OCI-LY1 (cell line): ENCODE measurements around the gene CREB5.
A peak's percentile ranks its signal among the peaks of the same experiment; 100 is the strongest.

ENCODE experiments used
- H2AFZ ChIP-seq: fragments of 200-600 bp; sonication (generic), shearing (Covaris generic); 2 replicates; pipeline ENCODE4 v1.6.0; 2014; ENCODE audit warnings: antibody characterized with exemption, mild to moderate bottlenecking, low read length
- H3F3A ChIP-seq: fragments of 200-600 bp; sonication (generic), shearing (Covaris generic); 2 replicates; pipeline ENCODE4 v1.6.0; 2014; ENCODE audit warnings: mild to moderate bottlenecking, antibody characterized with exemption, low read length, moderate library complexity; ENCODE audit not compliant: insufficient read depth
- H3K27ac ChIP-seq: fragments of 200-600 bp; sonication (generic); 2 replicates; pipeline ENCODE4 v1.5.1; 2014; ENCODE audit warnings: low read length, mixed run types, mild to moderate bottlenecking, low read depth; ENCODE audit not compliant: poor library complexity, severe bottlenecking
- H3K27me3 ChIP-seq: fragments of 200-600 bp; sonication (generic); 2 replicates; pipeline ENCODE4 v1.6.0; 2014; ENCODE audit warnings: antibody characterized with exemption, mild to moderate bottlenecking, low read length, moderate library complexity; ENCODE audit not compliant: insufficient read depth
- H3K36me3 ChIP-seq: fragments of 200-600 bp; sonication (generic); 2 replicates; pipeline ENCODE4 v1.6.1; 2014; ENCODE audit warnings: mild to moderate bottlenecking, antibody characterized with exemption, low read length, moderate library complexity, mixed read lengths; ENCODE audit not compliant: insufficient read depth
- H3K4me1 ChIP-seq: fragments of 200-600 bp; sonication (generic); 2 replicates; pipeline ENCODE4 v1.5.1; 2014; ENCODE audit warnings: mild to moderate bottlenecking, low read length, moderate library complexity; ENCODE audit not compliant: insufficient read depth, severe bottlenecking
- H3K4me2 ChIP-seq: fragments of 200-600 bp; sonication (generic), shearing (Covaris generic); 2 replicates; pipeline ENCODE4 v1.6.1; 2014; ENCODE audit warnings: low read length
- H3K4me3 ChIP-seq: fragments of 200-600 bp; sonication (generic); 2 replicates; pipeline ENCODE4 v1.5.1; 2014; ENCODE audit warnings: low read length, low read depth, mild to moderate bottlenecking, mixed read lengths; ENCODE audit not compliant: poor library complexity, severe bottlenecking
- H3K79me2 ChIP-seq: fragments of 200-600 bp; shearing (Covaris generic); 2 replicates; pipeline ENCODE4 v1.6.1; 2016; ENCODE audit warnings: mixed run types, low read length, mixed read lengths; ENCODE audit not compliant: insufficient read depth
- H3K9ac ChIP-seq: fragments of 200-600 bp; sonication (generic), shearing (Covaris generic); 2 replicates; pipeline ENCODE4 v1.6.1; 2014; ENCODE audit warnings: mild to moderate bottlenecking, low read length, mixed read lengths
- H3K9me2 ChIP-seq: fragments of 200-600 bp; sonication (generic), shearing (Covaris generic); 2 replicates; pipeline ENCODE4 v1.6.1; 2014; ENCODE audit warnings: low read depth, mild to moderate bottlenecking, low read length, mixed read lengths
- H3K9me3 ChIP-seq: fragments of 200-600 bp; shearing (Covaris generic); 2 replicates; pipeline ENCODE4 v1.6.1; 2014; ENCODE audit warnings: low read length, mixed read lengths
- H4K20me1 ChIP-seq: fragments of 200-600 bp; sonication (generic), shearing (Covaris generic); 2 replicates; pipeline ENCODE4 v1.6.0; 2016; ENCODE audit warnings: mild to moderate bottlenecking, low read length; ENCODE audit not compliant: insufficient read depth
- CTCF ChIP-seq: fragments of 200-600 bp; sonication (generic), shearing (Covaris generic); IDR thresholded peaks from 2 replicates; pipeline ENCODE4 v1.5.1; 2017; ENCODE audit warnings: mild to moderate bottlenecking, antibody characterized with exemption, low read length, moderate library complexity, mixed read lengths
- EZH2 ChIP-seq: fragments of 200-600 bp; sonication (generic), shearing (Covaris generic); IDR thresholded peaks from 2 replicates; pipeline ENCODE4 v1.8.0; 2017; ENCODE audit warnings: borderline replicate concordance, mixed run types, mild to moderate bottlenecking, antibody characterized with exemption, low read length, moderate library complexity, mixed read lengths

Gene CREB5

GRCh38 chr7:28747854-28748253 lies 335.5 kb downstream of the CREB5 start:
- Histone ChIP-seq H3K36me3 (no peaks in the 10 kb centered on the region), H3K27ac (no peak overlapping the region), H3K4me3 (no peak overlapping the region), H3K9ac (no peak overlapping the region), H3K27me3 (no peaks in the 10 kb centered on the region), H3K4me1 (peaks cover 17% of the 10 kb centered on the region), H4K20me1 (no peaks in the 10 kb centered on the region), H3K9me3 (no peaks in the 10 kb centered on the region), H3F3A (no peaks in the 10 kb centered on the region), H3K9me2 (no peaks in the 10 kb centered on the region), H3K79me2 (no peaks in the 10 kb centered on the region), H2AFZ (no peak overlapping the region), H3K4me2 (no peak overlapping the region)
- TF ChIP-seq EZH2 (no peak), CTCF (no peak)

DNA sequence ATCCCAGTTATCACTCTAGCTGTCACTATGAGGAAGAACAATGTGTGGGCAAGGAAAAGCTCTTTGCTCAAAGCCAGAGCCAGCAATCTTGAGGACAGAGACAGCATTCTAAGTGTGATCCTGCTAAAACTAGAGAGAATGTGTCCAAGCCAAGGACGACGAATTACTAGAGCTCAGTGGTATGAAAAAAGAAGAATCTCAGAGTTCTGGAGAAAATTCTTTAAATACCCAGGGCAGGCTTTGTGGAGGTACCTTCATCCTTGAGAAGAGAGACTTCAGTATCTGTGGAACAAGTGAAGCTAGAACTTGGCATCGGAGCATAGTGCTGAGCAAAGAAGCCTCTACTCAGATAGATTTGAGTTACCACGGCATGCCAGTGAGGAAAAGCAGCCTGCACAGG lies 336.0 kb downstream of the CREB5 start:
- TF ChIP-seq EZH2 (no peak), CTCF (no peak)
- H3K4me2 ChIP-seq: no peak overlapping the region

DNA sequence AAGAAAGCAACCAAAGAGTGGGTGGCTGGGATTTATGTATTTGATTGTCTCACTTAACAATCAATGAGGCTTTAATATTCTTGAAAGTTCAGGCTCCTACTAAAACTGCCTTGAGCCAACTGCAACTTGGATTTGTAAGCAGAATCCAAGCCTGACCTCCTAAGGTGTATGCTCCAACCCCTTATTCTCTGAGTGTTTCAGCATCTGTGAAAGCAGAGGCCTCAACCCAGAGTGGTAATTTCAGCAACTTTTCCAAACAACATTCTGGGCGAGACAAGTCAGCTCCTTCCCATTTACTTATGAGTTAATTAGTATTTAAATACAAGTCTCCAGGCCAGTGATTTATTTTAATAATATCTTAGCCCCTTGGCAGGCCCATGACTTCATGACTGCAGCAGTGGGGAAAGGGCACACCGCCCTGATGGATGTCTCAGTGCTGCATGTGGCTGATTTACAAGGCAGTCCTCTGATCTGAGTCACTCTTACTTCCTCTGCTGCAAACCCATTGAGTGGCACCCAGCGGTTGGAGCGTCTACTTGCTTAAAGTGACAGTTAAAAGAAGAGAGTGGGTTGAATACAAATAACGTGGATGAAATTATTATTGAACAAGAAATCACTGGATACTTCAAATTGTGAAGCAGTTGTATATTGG lies 336.7 kb downstream of the CREB5 start:
- Histone ChIP-seq H3F3A (no peaks in the 10 kb centered on the region), H3K79me2 (no peaks in the 10 kb centered on the region), H3K9me3 (no peaks in the 10 kb centered on the region), H3K9ac (no peak overlapping the region), H3K27me3 (no peaks in the 10 kb centered on the region), H2AFZ (no peak overlapping the region), H3K4me2 (no peak overlapping the region), H4K20me1 (no peaks in the 10 kb centered on the region), H3K9me2 (no peaks in the 10 kb centered on the region), H3K4me1 (peaks cover 17% of the 10 kb centered on the region), H3K4me3 (no peak overlapping the region), H3K27ac (no peak overlapping the region), H3K36me3 (no peaks in the 10 kb centered on the region)
- TF ChIP-seq CTCF (peak; percentile 8; the same call in 1 of the 2 replicates), EZH2 (no peak)

More for the DNA sequence above, 336.0 kb downstream of the CREB5 start:
- H3K9ac ChIP-seq: no peak overlapping the region
- no peaks in the 10 kb centered on the region for H3K79me2 ChIP-seq
- H3K9me2 ChIP-seq: no peaks in the 10 kb centered on the region
- no peaks in the 10 kb centered on the region for H3K27me3 ChIP-seq
- no peaks in the 10 kb centered on the region for H3F3A ChIP-seq
- H4K20me1 ChIP-seq: no peaks in the 10 kb centered on the region
- H3K9me3 ChIP-seq: no peaks in the 10 kb centered on the region
- no peak overlapping the region for H2AFZ ChIP-seq
- no peak overlapping the region for H3K27ac ChIP-seq
- H3K4me1 ChIP-seq: peaks cover 17% of the 10 kb centered on the region
- H3K36me3 ChIP-seq: no peaks in the 10 kb centered on the region
- H3K4me3 ChIP-seq: no peak overlapping the region
